GM12878 (cell line): Measurements from ENCODE around the gene FAM120B. TPM values are rescaled to one million over a fixed set of nuclear protein-coding genes. Genes with fewer than 3 reads are reported as not detected.
A peak's percentile ranks its signal among the peaks of the same experiment; 100 is the strongest.
"Not testable (repeated sequence)": the region's sequence is repeated elsewhere in the genome, so short reads cannot be mapped to it uniquely, and the experiment has no call there.

ENCODE experiments used
- ATAC-seq: fragments of 200-7000 bp; cut with Tn5 transposase; 3 replicates; pipeline ENCODE4 v1.9.1; 2020; ENCODE audit warnings: mild to moderate bottlenecking, moderate library complexity
- BruUV-seq: library from RNA; stranded (reverse); fragments of 400-500 nt; replicated peaks from 2 replicates; lab custom pipeline; 2021; lab: Mats Ljungman, UMichigan
- CTCF ChIA-PET: fragments of 300-600 bp; sonication (Branson Sonifier 250); formaldehyde crosslinking; extraction: SDS; loops from one replicate; lab custom pipeline; 2021; ENCODE audit warnings: inconsistent platforms; lab: Yijun Ruan, JAX
- POLR2A ChIA-PET: fragments of 350-600 bp; formaldehyde crosslinking; extraction: SDS; loops from one replicate; lab custom pipeline; 2021; ENCODE audit warnings: inconsistent platforms; lab: Charles Lee
- RAD21 ChIA-PET: fragments of 300-600 bp; sonication (Branson Sonifier 250); formaldehyde crosslinking; loops from one replicate; lab custom pipeline; 2023; ENCODE audit warnings: antibody characterized with exemption; ENCODE audit not compliant: unreplicated experiment; lab: Charles Lee
- SMC1A ChIA-PET: fragments of 300-600 bp; sonication (Branson Sonifier 250); formaldehyde crosslinking; loops from one replicate; lab custom pipeline; 2023; ENCODE audit not compliant: unreplicated experiment, uncharacterized antibody; lab: Charles Lee
- DNase-seq: peaks from one replicate; pipeline ENCODE4 v3.0.0-alpha.2; 2011; ENCODE audit warnings: low read depth, low spot score
- FAIRE-seq: peaks from 3 replicates; lab custom pipeline; 2011; peaks lifted over from hg19 to GRCh38; lab: Jason Lieb, UNC
- H2AFZ ChIP-seq: 2 replicates; pipeline ENCODE4 v1.6.0; 2011; ENCODE audit warnings: low read depth, low read length, control low read depth; ENCODE audit not compliant: control insufficient read depth
- H3K27ac ChIP-seq: 2 replicates; pipeline ENCODE4 v1.5.1; 2011; ENCODE audit warnings: control low read depth; ENCODE audit not compliant: control insufficient read depth, insufficient read depth
- H3K27me3 ChIP-seq, 2 experiments: replicated peaks in 1 of 2; 2 replicates each; pipeline versions ENCODE4 v1.6.0 to v1.6.1; 2011; ENCODE audit warnings: low read length in 1 of 2; ENCODE audit not compliant: control insufficient read depth in 2 of 2, insufficient read depth in 2 of 2
- H3K36me3 ChIP-seq, 2 experiments: 2 replicates each; pipeline ENCODE4 v1.5.1; 2011; ENCODE audit warnings: low read length in 1 of 2; ENCODE audit not compliant: control insufficient read depth in 2 of 2, insufficient read depth in 2 of 2
- H3K4me1 ChIP-seq: 2 replicates; pipeline ENCODE4 v1.6.1; 2011; ENCODE audit warnings: mild to moderate bottlenecking, low read length, moderate library complexity, mixed read lengths; ENCODE audit not compliant: control insufficient read depth, insufficient read depth
- H3K4me2 ChIP-seq: 2 replicates; pipeline ENCODE4 v1.6.0; 2011; ENCODE audit warnings: control low read depth; ENCODE audit not compliant: control insufficient read depth, insufficient read depth
- H3K4me3 ChIP-seq: fragments of 200-600 bp; sonication (generic); 2 replicates; pipeline ENCODE4 v1.5.1; 2016
- H3K79me2 ChIP-seq: 2 replicates; pipeline ENCODE4 v1.6.0; 2011; ENCODE audit warnings: low read length; ENCODE audit not compliant: control insufficient read depth, insufficient read depth
- H3K9ac ChIP-seq: 2 replicates; pipeline ENCODE4 v1.8.0; 2011; ENCODE audit warnings: low read length, control low read depth, mixed read lengths; ENCODE audit not compliant: control insufficient read depth, insufficient read depth
- H3K9me3 ChIP-seq: replicated peaks from 3 replicates; pipeline ENCODE4 v1.5.1; 2011; ENCODE audit warnings: mild to moderate bottlenecking, low read length; ENCODE audit not compliant: control insufficient read depth, insufficient read depth
- H4K20me1 ChIP-seq: 2 replicates; pipeline ENCODE4 v1.6.0; 2011; ENCODE audit not compliant: control insufficient read depth, insufficient read depth
- BMI1 ChIP-seq: fragments of 450-650 bp; IDR thresholded peaks from 2 replicates; pipeline ENCODE4 v1.6.1; 2016; ENCODE audit warnings: mild to moderate bottlenecking, moderate library complexity, borderline replicate concordance
- EGR1 ChIP-seq, 2 experiments: IDR thresholded peaks; 1 replicate in 1 of 2; 2 replicates in 1 of 2; pipeline ENCODE4 v1.6.1; 2011 to 2012; ENCODE audit warnings: low read depth in 2 of 2, low read length in 2 of 2, borderline replicate concordance in 1 of 2, mild to moderate bottlenecking in 1 of 2, moderate library complexity in 1 of 2
- HCFC1 ChIP-seq: fragments of 150-350 bp; IDR thresholded peaks from 2 replicates; pipeline ENCODE4 v1.6.1; 2014; ENCODE audit warnings: low read length
- MYC ChIP-seq: IDR thresholded peaks from 2 replicates; pipeline ENCODE4 v1.6.1; 2011; ENCODE audit warnings: mild to moderate bottlenecking, low read length, moderate library complexity, inconsistent platforms; ENCODE audit not compliant: insufficient read depth, insufficient replicate concordance, insufficient read length, severe bottlenecking
- NRF1 ChIP-seq: conservative IDR thresholded peaks from 2 replicates; pipeline ENCODE4 v1.6.1; 2011; ENCODE audit warnings: mild to moderate bottlenecking, low read depth, low read length, improper control_type of control experiment
- POLR2A ChIP-seq: IDR thresholded peaks from 2 replicates; pipeline ENCODE4 v1.6.1; 2011; ENCODE audit warnings: low read depth, mild to moderate bottlenecking, low read length
- RELA ChIP-seq: fragments of 450-650 bp; IDR thresholded peaks from 2 replicates; pipeline ENCODE4 v1.8.0; 2014; ENCODE audit warnings: borderline replicate concordance; ENCODE audit not compliant: partially characterized antibody
- SUPT20H ChIP-seq: IDR thresholded peaks from 2 replicates; pipeline ENCODE4 v1.6.1; 2011; ENCODE audit warnings: low read depth, mild to moderate bottlenecking, low read length, moderate library complexity, borderline replicate concordance; ENCODE audit not compliant: control insufficient read depth
- TCF12 ChIP-seq: IDR thresholded peaks from 2 replicates; pipeline ENCODE4 v1.6.1; 2011; ENCODE audit warnings: low read depth, mild to moderate bottlenecking, low read length
- WGBS: methylation state at CpG from one replicate; pipeline ENCODE4 v1.1.6; 2016; ENCODE audit warnings: low lambda C conversion rate; ENCODE audit not compliant: insufficient replicate concordance, insufficient coverage; ENCODE audit errors: missing lambda C conversion rate; 5-methylcytosine and 5-hydroxymethylcytosine counted together
- in situ Hi-C: fragments of 300-500 bp; cut with MboI; formaldehyde crosslinking; loops from 9 replicates; pipeline ENCODE4 v1.14.3; 2018; ENCODE audit warnings: mixed read lengths
- intact Hi-C: fragments of 100-400 bp; cut with micrococcal nuclease; formaldehyde crosslinking; loops from one replicate; pipeline ENCODE4 v1.14.2; 2022; ENCODE audit not compliant: unreplicated experiment
- polyA plus RNA-seq, 11 experiments: library from polyadenylated mRNA; depleted of rRNA in 4 of 11; unstranded in 6 of 11; stranded (reverse) in 5 of 11; fragments of >200 nt; fragmentation: Nextera tagmentation in 4 of 11; fragmentation: Illumina TruSeq in 1 of 11; extraction: Ambion mirVana in 4 of 11; extraction: Trizol in 1 of 11; gene quantifications; 1 replicate in 1 of 11; 2 replicates in 10 of 11; pipeline versions ENCODE4 v1.2.1 to v1.2.3, GENCODE V29; 2011 to 2016; ENCODE audit warnings: inconsistent platforms in 2 of 11, missing spikeins in 2 of 11, low read depth in 1 of 11
- total RNA-seq, 4 experiments: library from RNA; depleted of rRNA in 3 of 4; stranded (reverse); fragments of >200 nt in 3 of 4; fragmentation: Illumina TruSeq in 1 of 4; extraction: Trizol in 1 of 4; gene quantifications; 2 replicates each; pipeline versions ENCODE4 v1.2.1 to v1.2.3, GENCODE V29; 2013 to 2021
- TF ChIP-seq, protein P1 (sequence below): fragments of 450-650 bp; IDR thresholded peaks from 2 replicates; pipeline ENCODE4 v1.6.1; 2016; ENCODE audit warnings: mild to moderate bottlenecking
- TF ChIP-seq, protein P2 (sequence below): fragments of 450-650 bp; IDR thresholded peaks from 2 replicates; pipeline ENCODE4 v1.6.1; 2018; ENCODE audit warnings: mild to moderate bottlenecking, low read depth, moderate library complexity; ENCODE audit not compliant: partially characterized antibody

The FAM120B gene
- total and polyA plus RNA-seq, 10 of the 15 experiments (the other 5 are each of a cell fraction or from before 2014, with no cell fraction given): 3.3 to 21.6 (median 15.3) TPM

DNA sequence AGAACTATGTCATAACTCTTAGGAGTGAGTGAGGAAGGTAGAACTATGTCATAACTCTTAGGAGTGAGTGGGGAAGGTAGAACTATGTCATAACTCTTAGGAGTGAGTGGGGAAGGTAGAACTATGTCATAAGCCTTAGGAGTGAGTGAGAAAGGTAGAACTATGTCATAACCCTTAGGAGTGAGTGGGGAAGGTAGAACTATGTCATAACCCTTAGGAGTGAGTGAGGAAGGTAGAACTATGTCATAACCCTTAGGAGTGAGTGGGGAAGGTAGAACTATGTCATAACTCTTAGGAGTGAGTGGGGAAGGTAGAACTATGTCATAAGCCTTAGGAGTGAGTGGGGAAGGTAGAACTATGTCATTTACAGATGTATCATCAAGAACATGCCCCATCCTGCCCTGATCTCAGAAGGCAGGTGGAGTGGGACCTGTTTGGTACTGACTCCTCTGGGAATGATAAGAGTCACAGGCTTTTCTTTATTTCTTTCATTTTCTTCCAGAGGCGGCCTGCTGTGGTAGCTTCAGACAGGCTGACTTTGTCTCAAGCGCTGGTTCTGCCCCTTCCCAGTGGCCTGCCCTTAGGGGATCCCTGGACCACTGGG lies 93.5 kb downstream of the FAM120B start:
- ATAC-seq, CTCF ChIA-PET, FAIRE-seq, H3K4me1 ChIP-seq, H3K4me3 ChIP-seq, H3K27ac ChIP-seq, BruUV-seq, H4K20me1 ChIP-seq, in situ Hi-C loops, DNase-seq, intact Hi-C loops, H3K9me3 ChIP-seq, H3K4me2 ChIP-seq, RAD21 ChIA-PET, POLR2A ChIA-PET, H3K9ac ChIP-seq, SMC1A ChIA-PET, H3K27me3 ChIP-seq, H2AFZ ChIP-seq, H3K79me2 ChIP-seq: not testable (repeated sequence)
- TF ChIP-seq RELA: peak; percentile 51
- WGBS: 50% methylated on average over 2 of the region's 2 CpGs
- H3K36me3 ChIP-seq: peaks cover 6 to 39% of the 10 kb centered on the region in 2 experiments; a peak in 3 of 4 replicates

DNA sequence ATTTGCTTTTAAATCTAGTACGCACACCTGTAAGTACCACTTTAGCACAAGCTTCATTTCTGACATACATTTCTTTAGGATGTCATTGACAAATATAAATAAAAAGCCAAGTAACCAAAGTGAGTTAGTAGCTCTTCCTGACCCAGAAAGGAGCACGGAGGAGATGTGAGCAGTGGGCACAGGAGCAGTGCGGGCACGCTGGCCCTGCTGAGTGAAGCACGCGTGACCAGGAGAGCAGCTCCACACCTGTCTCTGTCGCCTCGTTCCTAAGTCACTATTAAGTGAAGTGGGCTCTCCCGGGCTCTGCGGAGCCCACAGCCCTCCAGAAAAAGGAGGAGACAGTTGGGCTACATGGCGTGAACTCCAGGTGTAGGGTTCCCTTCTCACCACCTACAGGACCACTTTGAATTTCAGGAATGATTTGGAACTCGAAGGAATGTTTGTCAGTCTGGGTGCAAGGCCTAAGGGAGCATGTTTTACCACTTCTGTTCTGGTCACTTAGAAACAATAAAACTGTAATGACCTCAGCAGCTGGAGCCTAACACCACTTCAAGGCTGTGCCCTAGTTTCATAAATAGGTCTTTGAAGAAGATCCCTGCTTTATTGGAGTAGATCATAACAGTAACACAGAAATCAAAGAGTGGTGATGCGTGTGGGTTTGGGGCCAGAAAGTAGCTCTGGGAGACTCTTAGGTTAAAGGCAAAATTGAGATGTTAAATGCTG lies 95.9 kb downstream of the FAM120B start:
- no peaks in the 10 kb centered on the region for H3K9me3 ChIP-seq
- no TSS peak for BruUV-seq
- intact Hi-C loops: no loop called here
- no peak for DNase-seq
- no peaks in the 10 kb centered on the region for H3K79me2 ChIP-seq
- POLR2A ChIA-PET: no interaction called here
- RAD21 ChIA-PET: no interaction called here
- FAIRE-seq: no peak
- CTCF ChIA-PET: no interaction called here
- no peaks in the 10 kb centered on the region for H3K4me1 ChIP-seq
- no peaks in the 10 kb centered on the region for H4K20me1 ChIP-seq
- no peak overlapping the region for H3K27ac ChIP-seq
- H3K36me3 ChIP-seq: peaks cover 7 to 35% of the 10 kb centered on the region in 2 experiments; a peak in 3 of 4 replicates
- no peak overlapping the region for H3K4me3 ChIP-seq
- no peak overlapping the region for H3K9ac ChIP-seq
- no peak for ATAC-seq
- H3K4me2 ChIP-seq: no peak overlapping the region
- WGBS: 97% methylated on average over 13 of the region's 13 CpGs
- in situ Hi-C loops: no loop called here
- H3K27me3 ChIP-seq: no peaks in the 10 kb centered on the region
- SMC1A ChIA-PET: no interaction called here
- H2AFZ ChIP-seq: no peak overlapping the region
- no peak for TF ChIP-seq POLR2A
- TF ChIP-seq MYC: no peak
- TF ChIP-seq, protein P1, sequence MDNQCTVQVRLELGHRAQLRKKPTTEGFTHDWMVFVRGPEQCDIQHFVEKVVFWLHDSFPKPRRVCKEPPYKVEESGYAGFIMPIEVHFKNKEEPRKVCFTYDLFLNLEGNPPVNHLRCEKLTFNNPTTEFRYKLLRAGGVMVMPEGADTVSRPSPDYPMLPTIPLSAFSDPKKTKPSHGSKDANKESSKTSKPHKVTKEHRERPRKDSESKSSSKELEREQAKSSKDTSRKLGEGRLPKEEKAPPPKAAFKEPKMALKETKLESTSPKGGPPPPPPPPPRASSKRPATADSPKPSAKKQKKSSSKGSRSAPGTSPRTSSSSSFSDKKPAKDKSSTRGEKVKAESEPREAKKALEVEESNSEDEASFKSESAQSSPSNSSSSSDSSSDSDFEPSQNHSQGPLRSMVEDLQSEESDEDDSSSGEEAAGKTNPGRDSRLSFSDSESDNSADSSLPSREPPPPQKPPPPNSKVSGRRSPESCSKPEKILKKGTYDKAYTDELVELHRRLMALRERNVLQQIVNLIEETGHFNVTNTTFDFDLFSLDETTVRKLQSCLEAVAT: no peak
- no peak for TF ChIP-seq BMI1
- no peak for TF ChIP-seq SUPT20H
- TF ChIP-seq HCFC1: no peak
- TF ChIP-seq EGR1 (IDR thresholded peaks at IDR 0.05; ENCODE audit: borderline replicate concordance in 1 of 2, low read depth in 2 of 2, low read length in 2 of 2): no peak
- TF ChIP-seq, protein P2, sequence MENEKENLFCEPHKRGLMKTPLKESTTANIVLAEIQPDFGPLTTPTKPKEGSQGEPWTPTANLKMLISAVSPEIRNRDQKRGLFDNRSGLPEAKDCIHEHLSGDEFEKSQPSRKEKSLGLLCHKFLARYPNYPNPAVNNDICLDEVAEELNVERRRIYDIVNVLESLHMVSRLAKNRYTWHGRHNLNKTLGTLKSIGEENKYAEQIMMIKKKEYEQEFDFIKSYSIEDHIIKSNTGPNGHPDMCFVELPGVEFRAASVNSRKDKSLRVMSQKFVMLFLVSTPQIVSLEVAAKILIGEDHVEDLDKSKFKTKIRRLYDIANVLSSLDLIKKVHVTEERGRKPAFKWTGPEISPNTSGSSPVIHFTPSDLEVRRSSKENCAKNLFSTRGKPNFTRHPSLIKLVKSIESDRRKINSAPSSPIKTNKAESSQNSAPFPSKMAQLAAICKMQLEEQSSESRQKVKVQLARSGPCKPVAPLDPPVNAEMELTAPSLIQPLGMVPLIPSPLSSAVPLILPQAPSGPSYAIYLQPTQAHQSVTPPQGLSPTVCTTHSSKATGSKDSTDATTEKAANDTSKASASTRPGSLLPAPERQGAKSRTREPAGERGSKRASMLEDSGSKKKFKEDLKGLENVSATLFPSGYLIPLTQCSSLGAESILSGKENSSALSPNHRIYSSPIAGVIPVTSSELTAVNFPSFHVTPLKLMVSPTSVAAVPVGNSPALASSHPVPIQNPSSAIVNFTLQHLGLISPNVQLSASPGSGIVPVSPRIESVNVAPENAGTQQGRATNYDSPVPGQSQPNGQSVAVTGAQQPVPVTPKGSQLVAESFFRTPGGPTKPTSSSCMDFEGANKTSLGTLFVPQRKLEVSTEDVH: no peak
- no peak for TF ChIP-seq NRF1
- TF ChIP-seq TCF12: no peak
